Esophagus muscularis mucosa (tissue), 3 donors: ENCODE measurements around the gene TSPAN5.

Experiments
- CTCF ChIP-seq, 3 experiments: fragments of 200-600 bp in 2 of 3; fragments of 450-650 bp in 1 of 3; sonication (generic) in 2 of 3; IDR thresholded peaks; one replicate each; pipeline ENCODE4 v1.5.1; 2017 to 2019; ENCODE audit warnings: antibody characterized with exemption in 3 of 3, mild to moderate bottlenecking in 2 of 3, moderate library complexity in 1 of 3
- POLR2A ChIP-seq: fragments of 450-650 bp; IDR thresholded peaks from one replicate; pipeline ENCODE4 v1.6.1; 2017; ENCODE audit warnings: antibody characterized with exemption, moderate library complexity, mild to moderate bottlenecking, low read depth
- POLR2AphosphoS5 ChIP-seq, 2 donors: sonication (generic); formaldehyde crosslinking; IDR thresholded peaks; one replicate each; pipeline ENCODE4 v1.6.1; 2017; ENCODE audit warnings: antibody characterized with exemption in 2 of 2

DNA sequence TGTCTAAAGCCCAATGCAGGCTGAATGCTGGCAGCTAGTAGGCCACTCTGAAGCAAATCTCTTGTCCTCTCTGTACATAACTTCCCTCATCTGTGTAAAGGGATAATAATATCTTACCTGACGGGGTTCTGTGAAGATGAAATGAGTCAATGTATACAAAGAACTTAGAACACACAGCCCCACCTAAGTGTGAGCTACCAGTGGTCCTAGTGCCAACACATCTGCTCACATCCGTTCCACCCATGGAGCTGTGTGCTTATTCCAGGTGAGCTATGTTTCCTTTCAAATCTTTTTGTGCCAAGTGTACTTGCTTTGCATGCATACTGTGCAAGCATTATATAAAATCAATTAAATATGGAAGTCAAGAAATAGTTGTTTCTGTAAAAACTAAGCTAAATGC lies 116.4 kb downstream of the TSPAN5 start:
- TF ChIP-seq POLR2A: no peak
- no peak for TF ChIP-seq CTCF (IDR thresholded peaks at IDR 0.05)
- TF ChIP-seq POLR2AphosphoS5 (IDR thresholded peaks at IDR 0.05): no peak
